ENCODE data around the gene SHISA4. TPM values are rescaled to one million over a fixed set of nuclear protein-coding genes. Genes with fewer than 3 reads are reported as not detected.

SHISA4 gene
- total RNA-seq, 1 experiment from 2014 or later: 3.0 TPM

- no peak overlapping the region for H3K4me3 ChIP-seq (ENCODE audit: low read depth, low read length)
- BruUV-seq (replicated peaks): no TSS peak
- H3K36me3 Mint-ChIP-seq (ENCODE audit: insufficient read depth, unreplicated experiment): no peaks in the 10 kb centered on the region
- ChIA-PET CTCF (no interaction called here), POLR2A (no interaction called here)
- intact Hi-C loops (cut with micrococcal nuclease; ENCODE audit: unreplicated experiment): no loop called here
- H3K9me3 Mint-ChIP-seq (ENCODE audit: unreplicated experiment): peaks cover 11% of the 10 kb centered on the region
- no peaks in the 10 kb centered on the region for H3K36me3 ChIP-seq (ENCODE audit: control insufficient read depth, insufficient read depth, low read length)
- H3K9me3 ChIP-seq: no peaks in the 10 kb centered on the region
- peaks cover 5% of the 10 kb centered on the region for H3K27me3 Mint-ChIP-seq (ENCODE audit: insufficient read depth, unreplicated experiment)
- no peak for TF ChIP-seq CTCF (IDR thresholded peaks at IDR 0.05; ENCODE audit: insufficient read depth in 1 of 2, low read depth in 1 of 2, low read length in 1 of 2, severe bottlenecking in 1 of 2, unreplicated experiment in 1 of 2)
- DNase-seq: no peak
- H3K4me1 ChIP-seq: no peaks in the 10 kb centered on the region
- no peak overlapping the region for H3K27ac Mint-ChIP-seq (ENCODE audit: unreplicated experiment)
- no peak overlapping the region for H3K4me3 Mint-ChIP-seq (ENCODE audit: unreplicated experiment)
- H3K4me1 Mint-ChIP-seq (ENCODE audit: low read depth, unreplicated experiment): no peaks in the 10 kb centered on the region
- H3K27me3 ChIP-seq (replicated peaks; ENCODE audit: control insufficient read depth, insufficient read depth, low read length): no peaks in the 10 kb centered on the region; the same call in 1 of the 2 replicates
Observed at GRCh38 chr1:201902198-201902597, 13.5 kb downstream of the SHISA4 start.

GRCh38 chr1:201903135-201903534 lies 14.4 kb downstream of the SHISA4 start:
- CTCF ChIA-PET: no interaction called here
- no peaks in the 10 kb centered on the region for H3K4me1 Mint-ChIP-seq (ENCODE audit: low read depth, unreplicated experiment)
- POLR2A ChIA-PET: no interaction called here
- DNase-seq: peak in 1 of 2 experiments; percentile 40
- H3K36me3 ChIP-seq (ENCODE audit: control insufficient read depth, insufficient read depth, low read length): no peaks in the 10 kb centered on the region
- H3K9me3 ChIP-seq: no peaks in the 10 kb centered on the region
- no peak overlapping the region for H3K27ac Mint-ChIP-seq (ENCODE audit: unreplicated experiment)
- intact Hi-C loops (cut with micrococcal nuclease; ENCODE audit: unreplicated experiment): no loop called here
- H3K27me3 Mint-ChIP-seq (ENCODE audit: insufficient read depth, unreplicated experiment): peaks cover 5% of the 10 kb centered on the region
- no peaks in the 10 kb centered on the region; the same call in 1 of the 2 replicates for H3K27me3 ChIP-seq (replicated peaks; ENCODE audit: control insufficient read depth, insufficient read depth, low read length)
- no peak overlapping the region for H3K4me3 ChIP-seq (ENCODE audit: low read depth, low read length)
- no peak overlapping the region for H3K4me3 Mint-ChIP-seq (ENCODE audit: unreplicated experiment)
- BruUV-seq (replicated peaks): no TSS peak
- H3K36me3 Mint-ChIP-seq (ENCODE audit: insufficient read depth, unreplicated experiment): no peaks in the 10 kb centered on the region
- TF ChIP-seq CTCF (IDR thresholded peaks at IDR 0.05; ENCODE audit: insufficient read depth in 1 of 2, low read depth in 1 of 2, low read length in 1 of 2, severe bottlenecking in 1 of 2, unreplicated experiment in 1 of 2): no peak
- peaks cover 11% of the 10 kb centered on the region for H3K9me3 Mint-ChIP-seq (ENCODE audit: unreplicated experiment)
- H3K4me1 ChIP-seq: no peaks in the 10 kb centered on the region

- no peak for DNase-seq
- no TSS peak for BruUV-seq (replicated peaks)
- Mint-ChIP-seq H3K36me3 (ENCODE audit: insufficient read depth, unreplicated experiment) (no peaks in the 10 kb centered on the region), H3K27me3 (ENCODE audit: insufficient read depth, unreplicated experiment) (peaks cover 5% of the 10 kb centered on the region), H3K27ac (ENCODE audit: unreplicated experiment) (no peak overlapping the region), H3K4me1 (ENCODE audit: low read depth, unreplicated experiment) (no peaks in the 10 kb centered on the region), H3K4me3 (ENCODE audit: unreplicated experiment) (no peak overlapping the region), H3K9me3 (ENCODE audit: unreplicated experiment) (peaks cover 11% of the 10 kb centered on the region)
- Histone ChIP-seq H3K36me3 (ENCODE audit: control insufficient read depth, insufficient read depth, low read length) (no peaks in the 10 kb centered on the region), H3K9me3 (no peaks in the 10 kb centered on the region), H3K4me3 (ENCODE audit: low read depth, low read length) (no peak overlapping the region), H3K27me3 (replicated peaks; ENCODE audit: control insufficient read depth, insufficient read depth, low read length) (no peaks in the 10 kb centered on the region; the same call in 1 of the 2 replicates), H3K4me1 (no peaks in the 10 kb centered on the region)
- POLR2A ChIA-PET: no interaction called here
- intact Hi-C loops (cut with micrococcal nuclease; ENCODE audit: unreplicated experiment): no loop called here
- TF ChIP-seq CTCF (IDR thresholded peaks at IDR 0.05; ENCODE audit: insufficient read depth in 1 of 2, low read depth in 1 of 2, low read length in 1 of 2, severe bottlenecking in 1 of 2, unreplicated experiment in 1 of 2): no peak
- CTCF ChIA-PET: no interaction called here
Observed at GRCh38 chr1:201904579-201904978, 15.9 kb downstream of the SHISA4 start.

Data from Caco-2 (cell line).